Pancreas (tissue), 10 donors: Measurements from ENCODE around the gene CCNO. TPM values are rescaled to one million over a fixed set of nuclear protein-coding genes. Genes with fewer than 3 reads are reported as not detected.

Source experiments
- ATAC-seq, 4 donors: fragments of 200-7000 bp; cut with Tn5 transposase; one replicate each; pipeline versions ENCODE4 v1.8.0 to v1.9.1; 2020; ENCODE audit warnings: mild to moderate bottlenecking in 4 of 4, moderate library complexity in 4 of 4
- DNase-seq, 6 donors: peaks; one replicate each; pipeline ENCODE4 v3.0.0-alpha.2; 2020
- FAIRE-seq: peaks from 2 replicates; lab custom pipeline; 2012; peaks lifted over from hg19 to GRCh38; lab: Jason Lieb, UNC
- H3K27ac ChIP-seq, 4 donors: fragments of 200-600 bp; sonication (generic); 1 replicate in 3 of 4; 2 replicates in 1 of 4; pipeline versions ENCODE4 v1.5.0 to v1.8.0; 2020
- H3K27me3 ChIP-seq, 4 donors: fragments of 200-600 bp; one replicate each; pipeline ENCODE4 v1.8.0; 2021
- H3K36me3 ChIP-seq, 3 donors: fragments of 200-600 bp; sonication (generic) in 1 of 3; one replicate each; pipeline versions ENCODE4 v1.5.0 to v1.8.0; 2020 to 2021
- H3K4me1 ChIP-seq, 3 donors: fragments of 200-600 bp; one replicate each; pipeline ENCODE4 v1.8.0; 2021
- H3K4me3 ChIP-seq, 4 donors: fragments of 200-600 bp; sonication (generic) in 2 of 4; one replicate each; pipeline versions ENCODE4 v1.5.0 to v1.8.0; 2020 to 2021
- H3K9me3 ChIP-seq, 4 donors: fragments of 200-600 bp; one replicate each; pipeline ENCODE4 v1.8.0; 2021
- WGBS, 2 donors: extraction: QIAGEN DNeasy Blood & Tissue Kit; methylation state at CpG; one replicate each; pipeline ENCODE4 v1.1.7; 2013; 5-methylcytosine and 5-hydroxymethylcytosine counted together
- intact Hi-C, 3 donors: fragments of 100-400 bp; cut with DNase I; formaldehyde crosslinking; loops; one replicate each; pipeline versions ENCODE4 v1.11.1 to v1.14.2; 2022
- polyA plus RNA-seq, 2 donors: library from polyadenylated mRNA; stranded (reverse); fragments of 200-250 nt; gene quantifications; one replicate each; pipeline ENCODE4 v1.2.3, GENCODE V29; 2013
- total RNA-seq, 6 donors: library from RNA; stranded (reverse); fragmentation: NEBNext Ultra II Directional in 4 of 6; extraction: Animal tissue kit (Norgen Biotek cat#: 25700) in 4 of 6; gene quantifications; one replicate each; pipeline versions ENCODE4 v1.2.1 to v1.2.4, GENCODE V29; 2021 to 2023
- TF ChIP-seq, protein P1 (sequence below), 4 donors: fragments of 200-600 bp; sonication (generic) in 3 of 4; IDR thresholded peaks; one replicate each; pipeline versions ENCODE4 v1.5.0 to v1.8.0; 2021; ENCODE audit warnings: antibody characterized with exemption in 4 of 4
- donor health status: healthy with polysubstance abuse.
- donor health status: DM: no; HTN: no; CAD: no; lungs with moderate emphysema.
- donor health status: DM: no; HTN: no; CAD: no.
- donor health status: control.
- donor health status: control.
- donor health status: Bipolar disorder and iron deficiency.
- donor health status: DM: yes; HTN: yes; CAD: no.
- donor health status: DM: no; HTN: no; CAD: no.
- donor health status: DM: no; HTN: no; CAD: no.
- donor health status: DM: yes; HTN: yes; CAD: no.

CCNO gene
- total and polyA plus RNA-seq, 8 donors: 5.1 to 17.8 (median 7.7) TPM

DNA sequence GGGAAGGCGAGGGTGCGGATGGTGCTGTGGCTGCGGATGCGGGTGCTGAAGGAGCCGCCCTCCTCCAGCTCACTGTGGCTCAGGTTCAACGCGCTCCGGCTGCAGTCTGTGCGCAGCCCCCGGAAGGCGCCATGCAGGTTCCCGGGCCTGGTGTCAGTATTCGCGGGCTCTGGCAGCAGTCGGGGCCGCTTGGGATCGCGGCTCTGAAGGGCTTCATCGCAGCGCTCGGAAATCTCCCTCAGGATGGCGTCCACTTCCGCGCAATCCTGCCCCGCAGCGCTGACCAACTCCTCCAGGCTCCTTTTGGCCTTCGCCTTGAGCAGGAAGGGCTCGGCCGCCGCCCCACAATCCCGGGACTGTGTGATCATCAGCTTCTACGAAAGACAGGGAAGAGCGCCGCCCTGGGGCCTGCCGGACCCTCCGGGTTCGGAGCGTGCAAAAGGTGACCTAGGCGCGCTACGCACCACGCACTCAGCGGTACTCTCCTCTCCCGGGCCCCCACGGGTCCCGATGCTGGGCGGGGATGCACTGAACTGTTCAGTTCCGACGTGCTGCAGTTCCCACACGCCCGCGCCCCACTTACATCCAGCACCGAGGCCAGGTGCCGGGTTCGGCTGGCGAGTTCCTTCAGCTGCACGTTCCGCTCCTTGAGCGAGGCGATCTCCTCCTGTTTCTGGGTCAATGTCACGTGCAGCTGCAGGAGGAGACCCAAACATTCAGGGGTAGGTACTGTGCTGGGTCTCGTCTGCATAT lies 12.8 kb downstream of the CCNO start:
- 53 to 54% methylated on average over 62 of the region's 62 CpGs for WGBS, 2 donors
- Histone ChIP-seq H3K9me3 (no peaks in the 10 kb centered on the region), H3K36me3 (no peaks in the 10 kb centered on the region), H3K27me3 (no peaks in the 10 kb centered on the region), H3K4me3 (peak overlapping the region in 2 of 4 donors; percentile 6 to 29), H3K27ac (no peak overlapping the region), H3K4me1 (peaks cover 12 to 17% (median 16%) of the 10 kb centered on the region in 3 donors)
- intact Hi-C loops: loop anchor here in 1 of 3 donors (10.0 kb wide), 1 partner anchor 46 kb away; the partner anchor contains the start of gene CDC20B
- ATAC-seq: peak in 3 of 4 donors; percentile 12 to 30 (median 24)
- peak in 1 of 6 donors; percentile 69 for DNase-seq
- FAIRE-seq: no peak
- TF ChIP-seq, protein P1, sequence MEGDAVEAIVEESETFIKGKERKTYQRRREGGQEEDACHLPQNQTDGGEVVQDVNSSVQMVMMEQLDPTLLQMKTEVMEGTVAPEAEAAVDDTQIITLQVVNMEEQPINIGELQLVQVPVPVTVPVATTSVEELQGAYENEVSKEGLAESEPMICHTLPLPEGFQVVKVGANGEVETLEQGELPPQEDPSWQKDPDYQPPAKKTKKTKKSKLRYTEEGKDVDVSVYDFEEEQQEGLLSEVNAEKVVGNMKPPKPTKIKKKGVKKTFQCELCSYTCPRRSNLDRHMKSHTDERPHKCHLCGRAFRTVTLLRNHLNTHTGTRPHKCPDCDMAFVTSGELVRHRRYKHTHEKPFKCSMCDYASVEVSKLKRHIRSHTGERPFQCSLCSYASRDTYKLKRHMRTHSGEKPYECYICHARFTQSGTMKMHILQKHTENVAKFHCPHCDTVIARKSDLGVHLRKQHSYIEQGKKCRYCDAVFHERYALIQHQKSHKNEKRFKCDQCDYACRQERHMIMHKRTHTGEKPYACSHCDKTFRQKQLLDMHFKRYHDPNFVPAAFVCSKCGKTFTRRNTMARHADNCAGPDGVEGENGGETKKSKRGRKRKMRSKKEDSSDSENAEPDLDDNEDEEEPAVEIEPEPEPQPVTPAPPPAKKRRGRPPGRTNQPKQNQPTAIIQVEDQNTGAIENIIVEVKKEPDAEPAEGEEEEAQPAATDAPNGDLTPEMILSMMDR (IDR thresholded peaks at IDR 0.05): no peak

DNA sequence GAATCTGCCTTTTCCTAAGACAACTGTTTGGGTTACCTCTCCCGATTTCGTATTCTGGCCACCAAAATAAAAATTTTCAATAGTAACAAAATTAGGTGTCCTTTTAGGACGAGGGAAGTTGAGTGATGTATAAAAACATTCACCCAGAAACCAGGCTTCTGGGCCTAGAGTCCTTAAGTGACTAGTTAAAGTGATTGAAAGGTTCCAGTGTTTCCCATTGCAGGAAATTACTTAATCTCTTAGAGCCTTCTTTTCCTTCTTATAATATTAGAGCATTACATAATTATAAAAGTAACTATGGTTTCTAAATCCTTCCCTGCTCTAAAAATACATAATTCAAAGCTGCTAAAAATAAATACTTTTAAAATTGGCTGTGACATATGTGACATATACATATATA lies 13.6 kb downstream of the CCNO start:
- peaks cover 12 to 17% (median 16%) of the 10 kb centered on the region in 3 donors for H3K4me1 ChIP-seq
- TF ChIP-seq, protein P1 (IDR thresholded peaks at IDR 0.05): no peak
- intact Hi-C loops: loop anchor here in 1 of 3 donors (10.0 kb wide), 1 partner anchor 45 kb away; the partner anchor contains the start of gene CDC20B
- DNase-seq (no peak), ATAC-seq (peak in 2 of 4 donors; percentile 10 to 31), FAIRE-seq (no peak)
- no peaks in the 10 kb centered on the region for H3K9me3 ChIP-seq
- H3K36me3 ChIP-seq: no peaks in the 10 kb centered on the region
- WGBS, 2 donors: 44 to 67% methylated on average over 3 of the region's 3 CpGs
- peak overlapping the region in 1 of 4 donors; percentile 62 for H3K27ac ChIP-seq
- H3K27me3 ChIP-seq: no peaks in the 10 kb centered on the region
- H3K4me3 ChIP-seq: no peak overlapping the region

DNA sequence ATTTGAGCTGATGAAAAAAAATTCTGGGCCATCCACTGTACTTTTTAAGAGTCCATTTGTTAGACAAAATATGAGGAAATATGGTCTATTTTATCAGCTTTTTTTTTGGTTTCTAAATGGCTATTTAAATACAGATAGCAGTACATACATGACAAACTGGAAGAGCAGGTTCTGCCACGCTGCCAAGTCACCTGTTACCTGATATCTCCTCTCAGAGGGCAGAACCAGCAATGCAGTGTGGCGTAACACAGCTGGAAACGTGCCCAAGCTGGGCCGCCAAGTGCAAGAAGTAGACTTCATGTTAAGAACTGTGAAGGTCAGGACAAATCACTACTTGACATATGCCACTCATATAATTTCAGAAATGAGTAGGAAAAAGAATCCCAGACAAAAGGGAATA lies 14.4 kb downstream of the CCNO start:
- no peaks in the 10 kb centered on the region for H3K9me3 ChIP-seq
- H3K27ac ChIP-seq: peak overlapping the region in 2 of 4 donors; percentile 62 to 72
- DNase-seq (peak; percentile 89 to 94 (median 92)), ATAC-seq (peak; percentile 95 to 99 (median 96)), FAIRE-seq (no peak)
- TF ChIP-seq, protein P1 (IDR thresholded peaks at IDR 0.05): no peak
- 10 to 15% methylated on average over 4 of the region's 4 CpGs for WGBS, 2 donors
- H3K4me3 ChIP-seq: no peak overlapping the region
- H3K36me3 ChIP-seq: no peaks in the 10 kb centered on the region
- intact Hi-C loops: no loop called here
- no peaks in the 10 kb centered on the region for H3K27me3 ChIP-seq
- peaks cover 12 to 17% (median 16%) of the 10 kb centered on the region in 3 donors for H3K4me1 ChIP-seq

DNA sequence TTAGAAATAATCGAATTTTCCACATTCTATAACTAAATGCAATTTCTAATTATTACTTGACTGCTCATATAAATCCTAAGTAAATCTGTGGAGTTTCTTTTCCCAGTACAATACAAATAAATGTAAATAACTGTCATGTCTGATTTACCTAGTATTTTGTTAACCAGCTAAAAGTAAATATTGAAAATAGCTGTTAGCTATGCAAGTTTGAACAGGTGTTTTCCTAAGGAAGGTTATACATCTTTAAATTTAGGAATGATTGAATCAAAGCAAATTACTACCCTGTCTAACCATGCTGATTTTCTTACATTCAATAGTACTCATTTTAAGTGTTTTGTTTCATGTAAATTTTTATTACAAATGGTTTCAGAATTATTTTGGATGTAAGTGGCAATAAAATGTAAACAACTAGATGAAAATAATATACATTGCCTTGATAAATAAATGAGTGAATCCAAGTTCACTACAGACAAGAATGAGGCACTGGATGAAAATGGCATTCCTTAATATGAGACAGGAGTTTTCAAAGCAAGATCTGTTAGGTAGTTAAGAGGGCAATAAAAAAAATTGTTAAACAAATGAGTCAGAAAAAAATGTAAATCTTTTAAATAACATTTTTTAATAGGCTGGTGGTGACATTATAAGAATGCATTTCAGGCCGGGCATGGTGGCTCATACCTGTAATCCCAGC lies 22.1 kb downstream of the CCNO start:
- H3K9me3 ChIP-seq: no peaks in the 10 kb centered on the region
- no peaks in the 10 kb centered on the region for H3K36me3 ChIP-seq
- intact Hi-C loops: no loop called here
- no peak overlapping the region for H3K4me3 ChIP-seq
- H3K4me1 ChIP-seq: no peaks in the 10 kb centered on the region
- ATAC-seq: peak in 1 of 4 donors; percentile 20
- FAIRE-seq: no peak
- no peak for DNase-seq
- 65 to 78% methylated on average over 2 of the region's 2 CpGs for WGBS, 2 donors
- H3K27me3 ChIP-seq: no peaks in the 10 kb centered on the region
- TF ChIP-seq, protein P1 (IDR thresholded peaks at IDR 0.05): no peak
- H3K27ac ChIP-seq: no peak overlapping the region
